ENCODE results near the gene GNB1. TPM values are rescaled to one million over a fixed set of nuclear protein-coding genes. Genes with fewer than 3 reads are reported as not detected.

The GNB1 gene
- polyA plus RNA-seq, 1 of the 3 experiments (the other 2 are of a cell fraction), result 355 TPM

GRCh38 chr1:1793481-1794244, 97.2 kb downstream of the GNB1 start:
- peaks cover 40 to 67% of the 10 kb centered on the region in 2 experiments for H3K36me3 ChIP-seq (replicated peaks in 1 of 2; ENCODE audit: control insufficient read depth in 1 of 2, insufficient read depth in 2 of 2, low read length in 1 of 2)
- no peak overlapping the region for H3K4me2 ChIP-seq
- no peak overlapping the region for H3K4me3 ChIP-seq (ENCODE audit: low read depth in 2 of 2, low read length in 1 of 2)
- no peaks in the 10 kb centered on the region for H3K9me2 ChIP-seq
- H3K27ac ChIP-seq (ENCODE audit: low read depth in 2 of 2, low read length in 1 of 2), result no peak overlapping the region
- no peaks in the 10 kb centered on the region for H3K27me3 ChIP-seq (ENCODE audit: insufficient read depth)
- CTCF ChIA-PET, result interaction anchor here (1.4 to 3.6 kb wide), 2 partner anchors 8 to 112 kb away, joined by 3 to 12 read pairs; no protein-coding TSS in a partner anchor
- H3K4me1 ChIP-seq (ENCODE audit: control insufficient read depth in 1 of 2, insufficient read depth in 2 of 2, low read depth in 1 of 2, low read length in 1 of 2), result no peaks in the 10 kb centered on the region; a peak in 1 of 4 replicates
- H3K9me3 ChIP-seq, result no peaks in the 10 kb centered on the region
- H3K9ac ChIP-seq, result no peak overlapping the region
- no peak for TF ChIP-seq RFX5 (IDR thresholded peaks at IDR 0.05; ENCODE audit: low read length)
- no peak for TF ChIP-seq SIN3A (IDR thresholded peaks at IDR 0.05; ENCODE audit: borderline replicate concordance, low read depth, low read length)
- no peak for TF ChIP-seq MXI1 (IDR thresholded peaks at IDR 0.05; ENCODE audit: low read depth, low read length)
- TF ChIP-seq JUND (IDR thresholded peaks at IDR 0.05), result no peak
- TF ChIP-seq, protein P1, sequence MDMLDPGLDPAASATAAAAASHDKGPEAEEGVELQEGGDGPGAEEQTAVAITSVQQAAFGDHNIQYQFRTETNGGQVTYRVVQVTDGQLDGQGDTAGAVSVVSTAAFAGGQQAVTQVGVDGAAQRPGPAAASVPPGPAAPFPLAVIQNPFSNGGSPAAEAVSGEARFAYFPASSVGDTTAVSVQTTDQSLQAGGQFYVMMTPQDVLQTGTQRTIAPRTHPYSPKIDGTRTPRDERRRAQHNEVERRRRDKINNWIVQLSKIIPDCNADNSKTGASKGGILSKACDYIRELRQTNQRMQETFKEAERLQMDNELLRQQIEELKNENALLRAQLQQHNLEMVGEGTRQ (IDR thresholded peaks at IDR 0.05; ENCODE audit: borderline replicate concordance, low read depth, low read length), result no peak
- no peak for TF ChIP-seq EP300 (IDR thresholded peaks at IDR 0.05; ENCODE audit: borderline replicate concordance in 1 of 2, low read depth in 1 of 2, low read length in 1 of 2)
- TF ChIP-seq ELF1 (IDR thresholded peaks at IDR 0.05), result no peak
- no peak for TF ChIP-seq TEAD4 (IDR thresholded peaks at IDR 0.05; ENCODE audit: borderline replicate concordance, insufficient read depth)
- TF ChIP-seq, protein P2, sequence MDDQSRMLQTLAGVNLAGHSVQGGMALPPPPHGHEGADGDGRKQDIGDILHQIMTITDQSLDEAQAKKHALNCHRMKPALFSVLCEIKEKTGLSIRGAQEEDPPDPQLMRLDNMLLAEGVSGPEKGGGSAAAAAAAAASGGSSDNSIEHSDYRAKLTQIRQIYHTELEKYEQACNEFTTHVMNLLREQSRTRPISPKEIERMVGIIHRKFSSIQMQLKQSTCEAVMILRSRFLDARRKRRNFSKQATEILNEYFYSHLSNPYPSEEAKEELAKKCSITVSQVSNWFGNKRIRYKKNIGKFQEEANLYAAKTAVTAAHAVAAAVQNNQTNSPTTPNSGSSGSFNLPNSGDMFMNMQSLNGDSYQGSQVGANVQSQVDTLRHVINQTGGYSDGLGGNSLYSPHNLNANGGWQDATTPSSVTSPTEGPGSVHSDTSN (IDR thresholded peaks at IDR 0.05), result no peak
- H4K20me1 ChIP-seq (ENCODE audit: insufficient read depth), result peaks cover 70% of the 10 kb centered on the region; the same call in 1 of the 2 replicates
- peaks cover 23% of the 10 kb centered on the region for H3F3A ChIP-seq (replicated peaks; ENCODE audit: insufficient read depth)
- DNase-seq, result no peak
- 98% methylated on average over 15 of the region's 17 CpGs for WGBS (ENCODE audit: low lambda C conversion rate)
- H2AFZ ChIP-seq (ENCODE audit: low read depth), result no peak overlapping the region
- peaks cover 89% of the 10 kb centered on the region for H3K79me2 ChIP-seq (ENCODE audit: insufficient read depth)
- POLR2A ChIA-PET, result no interaction called here

GRCh38 chr1:1788646-1789431, 102.0 kb downstream of the GNB1 start:
- H3K9me2 ChIP-seq, result no peaks in the 10 kb centered on the region
- no peak overlapping the region for H2AFZ ChIP-seq (ENCODE audit: low read depth)
- 87% methylated on average over 18 of the region's 25 CpGs for WGBS (ENCODE audit: low lambda C conversion rate)
- H3K4me3 ChIP-seq (ENCODE audit: low read depth in 2 of 2, low read length in 1 of 2), result no peak overlapping the region
- peaks cover 44 to 77% of the 10 kb centered on the region in 2 experiments for H3K36me3 ChIP-seq (replicated peaks in 1 of 2; ENCODE audit: control insufficient read depth in 1 of 2, insufficient read depth in 2 of 2, low read length in 1 of 2)
- peaks cover 38% of the 10 kb centered on the region for H3F3A ChIP-seq (replicated peaks; ENCODE audit: insufficient read depth)
- peaks cover 38% of the 10 kb centered on the region; the same call in 1 of the 2 replicates for H4K20me1 ChIP-seq (ENCODE audit: insufficient read depth)
- DNase-seq, result peak; percentile 53
- ChIA-PET POLR2A (no interaction called here), CTCF (interaction anchor here (0.7 to 3.5 kb wide), 17 partner anchors 10 to 123 kb away, joined by 3 to 25 read pairs (median 4); partner anchors contain the start of gene GNB1)
- H3K9ac ChIP-seq, result no peak overlapping the region
- no peaks in the 10 kb centered on the region for H3K9me3 ChIP-seq
- H3K27ac ChIP-seq (ENCODE audit: low read depth in 2 of 2, low read length in 1 of 2), result peak overlapping the region in 1 of 2 experiments; percentile 11; a peak in 1 of 4 replicates
- H3K4me1 ChIP-seq (ENCODE audit: control insufficient read depth in 1 of 2, insufficient read depth in 2 of 2, low read depth in 1 of 2, low read length in 1 of 2), result no peaks in the 10 kb centered on the region; a peak in 1 of 4 replicates
- H3K4me2 ChIP-seq, result no peak overlapping the region
- H3K79me2 ChIP-seq (ENCODE audit: insufficient read depth), result peaks cover 72% of the 10 kb centered on the region; the same call in 1 of the 2 replicates
- H3K27me3 ChIP-seq (ENCODE audit: insufficient read depth), result no peaks in the 10 kb centered on the region
- TF ChIP-seq CTCF (IDR thresholded peaks at IDR 0.05) (peak; percentile 49), CHD2 (IDR thresholded peaks at IDR 0.05; ENCODE audit: low read length, partially characterized antibody) (no peak), MAX (IDR thresholded peaks at IDR 0.05; ENCODE audit: low read depth) (no peak), RCOR1 (IDR thresholded peaks at IDR 0.05; ENCODE audit: low read length) (no peak), GABPA (IDR thresholded peaks at IDR 0.05; ENCODE audit: low read depth) (no peak), EZH2phosphoT487 (IDR thresholded peaks at IDR 0.05; ENCODE audit: borderline replicate concordance, low read depth) (no peak), RAD21 (IDR thresholded peaks at IDR 0.05; ENCODE audit: low read length) (peak; percentile 44), RXRA (IDR thresholded peaks at IDR 0.05; ENCODE audit: borderline replicate concordance, low read depth) (no peak)
- TF ChIP-seq, protein P2 (IDR thresholded peaks at IDR 0.05), result no peak
